Measurements from ENCODE around the gene MREG.
"Not testable (repeated sequence)": the region's sequence is repeated elsewhere in the genome, so short reads cannot be mapped to it uniquely, and the experiment has no call there.

MREG gene

DNA sequence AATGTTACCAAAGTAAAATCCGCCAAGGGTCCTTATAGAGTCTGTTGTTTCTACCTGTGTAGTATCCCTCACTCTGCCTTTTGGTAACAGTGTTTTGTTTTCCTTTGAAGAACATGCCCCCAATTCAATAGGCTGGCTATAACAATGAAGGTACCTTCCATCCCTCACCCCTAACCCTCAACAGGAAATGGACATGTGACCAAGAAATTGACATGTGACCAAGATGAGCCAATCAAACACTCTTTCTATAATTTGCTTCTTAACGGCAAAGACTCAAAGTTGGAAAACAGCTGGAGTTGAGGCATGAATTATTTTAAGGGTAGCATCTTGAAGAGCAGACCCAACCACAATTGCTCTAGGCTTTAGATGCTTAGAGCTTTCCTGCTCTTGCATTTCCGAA lies 5.4 kb upstream of the MREG start:
- DNase-seq, result no peak

DNA sequence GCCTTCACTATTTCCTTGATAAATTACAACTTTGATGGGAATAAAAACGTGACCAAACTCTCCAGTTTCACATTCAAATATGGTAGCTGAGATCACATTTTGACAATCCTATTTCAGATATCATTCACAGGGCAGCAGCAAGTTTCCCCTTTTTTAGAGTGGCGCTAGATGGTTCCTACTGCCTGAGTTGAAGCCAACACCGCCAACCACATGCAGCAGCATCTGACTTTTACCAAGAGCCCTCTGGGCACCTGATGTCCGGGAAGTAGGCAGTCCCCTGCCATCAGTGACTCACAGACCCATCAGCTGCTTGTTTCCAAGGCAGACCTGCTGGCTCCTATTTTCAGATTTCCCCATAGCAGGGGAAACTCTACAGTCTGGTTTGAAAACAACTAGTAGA lies 4.0 kb upstream of the MREG start:
- DNase-seq, result peak; percentile 64

- no peak for DNase-seq
Observed at GRCh38 chr2:216016581-216016980, 3.2 kb upstream of the MREG start.

GRCh38 chr2:216015722-216016464 lies 2.5 kb upstream of the MREG start:
- peak; percentile 67 for DNase-seq

DNA sequence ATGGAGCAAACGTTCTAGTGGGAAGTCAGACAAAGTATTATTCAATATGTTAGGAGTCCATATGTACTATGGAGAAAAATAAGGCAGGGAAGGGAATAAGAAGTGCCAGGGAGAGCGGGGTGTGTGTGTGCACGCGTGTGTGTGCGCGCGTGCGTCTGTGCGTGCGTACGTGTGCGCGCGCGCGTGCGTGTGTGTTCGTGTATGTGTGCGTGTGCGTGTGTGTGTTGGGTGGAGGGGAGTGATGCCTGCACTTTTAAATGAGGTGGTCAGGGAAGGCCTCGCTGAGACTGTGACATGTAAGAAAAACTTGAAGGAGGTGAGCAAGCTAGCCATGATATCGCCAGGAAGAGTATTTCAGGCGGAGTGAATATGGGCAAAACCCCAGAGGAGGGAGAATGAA lies 1.6 kb upstream of the MREG start:
- DNase-seq, result no peak

- no peak for DNase-seq
Observed at GRCh38 chr2:216014006-216014405, 655 bp upstream of the MREG start.

GRCh38 chr2:216012830-216013079 lies 596 bp downstream of the MREG start:
- DNase-seq, result no peak

DNA sequence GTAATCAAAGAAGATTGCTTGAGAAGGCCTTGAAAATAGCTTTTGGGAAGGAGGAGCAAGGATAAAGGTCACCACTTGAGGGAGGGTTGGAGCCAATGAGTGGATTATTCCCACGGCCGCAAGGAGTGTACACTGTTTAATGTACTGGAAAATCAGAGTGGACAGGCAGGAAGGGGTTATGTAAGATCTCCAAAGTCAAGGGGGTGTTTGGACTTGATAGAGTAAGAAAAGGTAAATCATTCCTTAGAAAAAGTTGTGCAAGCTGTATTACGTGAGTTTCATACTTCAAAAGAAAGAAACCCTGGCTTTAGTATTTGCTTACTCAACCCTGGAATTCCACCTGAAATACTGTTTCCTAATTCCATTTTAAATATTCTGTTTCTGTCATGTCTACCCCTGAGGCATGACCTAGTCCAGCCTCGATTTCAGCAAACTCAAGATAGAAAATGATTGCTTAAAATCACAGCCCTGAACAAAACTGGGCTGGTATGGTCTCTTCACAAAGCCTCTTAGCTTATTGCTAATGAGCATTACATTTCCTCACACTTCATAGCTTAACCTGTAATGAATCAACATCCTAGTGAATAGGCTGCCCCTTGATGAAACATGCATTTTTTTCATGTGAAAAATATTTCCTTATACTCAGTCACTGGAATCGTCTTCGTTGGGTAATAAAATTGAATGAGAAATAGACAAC lies 1.1 kb downstream of the MREG start:
- no peak for DNase-seq

DNA sequence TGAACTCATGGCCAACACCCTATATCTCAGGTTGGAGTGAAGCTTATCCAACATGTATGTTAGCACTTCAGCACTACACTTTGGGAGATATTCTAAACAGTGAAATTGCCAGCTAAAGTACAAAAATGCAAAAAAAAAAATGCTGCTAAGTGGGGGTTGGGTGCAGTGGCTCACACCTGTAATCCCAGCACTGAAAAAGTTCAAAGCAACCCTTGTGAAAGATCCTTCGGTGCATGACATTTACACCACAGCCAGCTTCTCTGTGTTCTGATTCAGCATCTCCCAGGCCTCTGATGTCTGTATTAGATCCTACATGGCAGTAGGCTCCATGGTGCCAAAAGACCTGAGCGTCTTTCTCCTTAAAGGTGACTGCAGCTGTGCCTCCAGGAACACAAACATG lies 4.1 kb downstream of the MREG start:
- DNase-seq, result not testable (repeated sequence)

GRCh38 chr2:216008387-216008786 lies 5.0 kb downstream of the MREG start:
- DNase-seq, result no peak

DNA sequence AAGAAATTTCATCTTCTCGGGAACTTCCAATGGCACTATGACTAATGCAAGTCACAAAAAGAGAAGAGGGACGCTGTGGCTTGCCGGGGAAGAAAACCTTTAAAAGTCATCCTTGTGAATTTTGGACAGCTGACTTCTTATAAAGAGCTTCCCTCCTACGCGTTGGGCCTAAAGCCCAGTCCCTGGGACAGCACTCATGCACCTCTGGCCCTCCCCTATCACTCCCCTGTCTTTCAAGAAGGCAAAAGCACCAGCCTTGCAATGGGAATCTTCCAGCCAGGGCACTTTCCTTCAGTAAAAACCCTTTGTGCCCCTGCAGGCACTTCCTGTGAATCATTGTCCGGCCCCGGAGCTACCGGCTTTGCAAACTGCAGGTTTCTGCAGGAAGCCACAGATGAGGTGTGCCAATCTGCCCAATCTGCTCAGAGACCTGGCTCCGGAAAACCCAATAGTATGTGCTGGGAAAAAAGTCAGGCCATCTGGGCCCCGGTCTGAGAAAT lies 7.1 kb downstream of the MREG start:
- DNase-seq, result peak; percentile 54

GRCh38 chr2:216004697-216005283 lies 8.6 kb downstream of the MREG start:
- DNase-seq, result no peak

DNA sequence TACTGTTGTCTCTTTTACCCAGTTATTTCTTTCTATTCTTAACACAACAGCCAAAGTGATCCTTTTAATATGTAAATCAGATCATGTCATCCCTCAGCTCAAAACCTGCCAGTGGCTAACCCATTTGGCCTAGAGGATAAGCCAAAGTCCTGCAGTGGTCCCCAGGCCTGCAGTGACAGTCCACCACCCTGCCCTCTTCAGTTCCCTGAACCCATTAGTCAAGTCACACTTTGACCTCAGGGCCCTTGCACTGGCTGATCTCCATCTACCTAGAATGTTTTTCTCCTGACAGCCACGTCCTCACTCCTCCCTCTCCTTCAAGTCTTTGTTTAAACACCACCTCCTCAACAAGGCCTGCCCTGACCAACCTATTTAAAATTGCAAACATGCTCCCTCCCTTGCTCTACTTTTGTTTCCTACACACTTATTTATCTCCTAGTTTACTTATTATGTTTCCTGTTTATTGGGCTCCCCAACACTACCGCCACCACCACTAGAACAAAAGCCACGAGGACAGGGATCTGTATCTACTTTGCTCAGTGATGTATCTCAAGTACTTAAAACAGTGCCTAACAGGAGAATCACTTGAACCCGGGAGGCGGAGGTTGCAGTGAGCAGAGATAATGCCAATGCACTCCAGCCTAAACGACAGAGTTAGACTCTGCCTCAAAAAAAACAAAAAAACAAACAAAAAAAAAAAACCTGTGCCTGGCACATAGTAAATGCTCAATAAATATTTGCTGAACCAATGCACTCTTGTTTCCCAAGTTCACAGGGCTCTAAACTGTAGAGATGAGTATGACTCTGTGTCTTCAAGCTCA lies 9.3 kb downstream of the MREG start:
- DNase-seq, result no peak

DNA sequence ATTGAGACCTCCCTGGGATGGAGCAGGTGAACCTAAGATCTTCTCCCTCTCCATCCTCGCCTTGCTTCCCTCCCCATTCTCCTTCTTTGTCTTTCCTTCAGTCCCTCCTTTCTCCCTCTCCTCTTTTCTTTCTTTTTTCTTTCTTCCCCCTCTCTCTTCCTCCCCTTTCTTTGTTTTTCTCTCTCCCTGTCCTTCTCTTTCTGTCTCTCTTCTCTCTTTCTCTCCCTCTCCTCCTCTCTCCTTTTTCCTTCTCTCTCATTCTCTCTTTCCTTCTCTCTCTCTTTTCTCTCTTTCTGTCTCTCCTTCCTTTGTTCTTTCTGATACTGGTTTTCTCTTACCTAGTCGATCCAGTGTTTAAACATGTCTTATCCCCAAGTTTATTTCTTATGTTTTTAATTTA lies 10.7 kb downstream of the MREG start:
- no peak for DNase-seq

DNA sequence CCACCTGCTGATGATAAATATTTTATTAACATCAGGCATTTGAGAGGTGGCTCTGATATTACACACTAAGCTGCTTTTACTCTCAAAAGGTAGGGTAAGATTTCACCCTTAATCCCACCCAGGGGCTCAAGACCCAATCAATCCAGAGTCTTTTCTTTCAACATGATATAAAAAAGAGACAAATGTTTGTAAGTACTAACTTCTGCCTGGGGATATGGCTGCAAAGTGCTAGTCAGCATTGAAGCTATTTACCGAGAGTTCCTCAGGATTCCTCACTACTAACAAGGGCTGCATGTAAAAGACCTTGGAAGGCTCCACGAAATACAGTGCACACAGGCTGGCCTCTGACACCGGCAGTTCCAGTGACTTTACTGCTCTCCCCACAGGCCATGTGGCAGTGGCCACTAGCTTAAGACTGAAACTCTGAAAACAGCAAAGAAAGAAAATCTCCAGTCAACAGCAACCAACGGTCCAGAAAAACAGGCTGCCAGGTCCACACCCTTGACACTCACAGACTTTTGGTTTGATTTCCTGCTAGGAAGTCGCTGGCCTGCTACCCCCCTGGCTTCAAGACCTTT lies 11.2 kb downstream of the MREG start:
- no peak for DNase-seq

DNA sequence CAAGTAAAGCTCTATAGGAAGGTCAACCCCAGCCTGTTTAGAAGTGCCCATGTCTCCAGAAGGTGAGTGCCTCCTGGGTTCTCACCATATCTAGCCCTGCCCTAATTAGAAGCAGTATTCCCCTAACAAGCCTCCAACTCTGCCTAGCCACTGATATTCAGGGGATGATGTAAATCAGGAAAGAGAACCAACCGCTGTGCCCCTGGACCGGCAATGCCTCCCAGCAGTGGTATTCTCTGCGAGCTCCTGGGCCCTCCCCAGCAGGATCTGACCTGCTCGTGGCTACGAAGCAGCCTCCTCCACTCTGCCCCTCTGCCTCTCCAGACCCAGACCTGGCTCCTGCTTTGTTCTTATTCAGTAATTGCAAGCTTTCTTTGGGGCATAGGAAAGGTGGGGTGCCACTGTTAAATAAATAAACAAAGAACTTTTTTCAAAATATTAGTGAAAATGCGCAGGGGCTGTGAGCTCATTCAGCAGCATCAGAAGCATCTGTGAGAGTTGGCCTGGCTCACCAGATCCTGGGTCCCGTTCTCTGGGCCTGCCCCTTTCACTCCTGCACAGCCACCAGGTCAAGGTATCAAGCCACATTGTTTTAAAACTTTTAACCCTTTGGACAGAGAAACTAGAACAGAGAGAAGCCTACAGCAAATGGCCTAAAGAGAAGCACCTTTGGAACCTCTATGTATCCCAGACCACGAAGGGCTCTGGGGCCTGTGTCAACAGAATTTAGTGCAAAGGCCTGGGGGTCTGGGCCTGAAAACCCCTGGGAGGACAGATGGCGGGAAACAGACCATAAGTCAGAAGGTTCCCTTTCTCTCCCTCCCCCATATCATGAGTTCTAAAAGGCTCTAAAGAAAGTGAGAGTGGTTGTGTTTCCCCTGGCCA lies 11.9 kb downstream of the MREG start:
- no peak for DNase-seq

- DNase-seq, result no peak
Observed at GRCh38 chr2:215998636-215999035, 14.7 kb downstream of the MREG start.

- DNase-seq, result no peak
Observed at GRCh38 chr2:215997219-215997618, 16.1 kb downstream of the MREG start.

DNA sequence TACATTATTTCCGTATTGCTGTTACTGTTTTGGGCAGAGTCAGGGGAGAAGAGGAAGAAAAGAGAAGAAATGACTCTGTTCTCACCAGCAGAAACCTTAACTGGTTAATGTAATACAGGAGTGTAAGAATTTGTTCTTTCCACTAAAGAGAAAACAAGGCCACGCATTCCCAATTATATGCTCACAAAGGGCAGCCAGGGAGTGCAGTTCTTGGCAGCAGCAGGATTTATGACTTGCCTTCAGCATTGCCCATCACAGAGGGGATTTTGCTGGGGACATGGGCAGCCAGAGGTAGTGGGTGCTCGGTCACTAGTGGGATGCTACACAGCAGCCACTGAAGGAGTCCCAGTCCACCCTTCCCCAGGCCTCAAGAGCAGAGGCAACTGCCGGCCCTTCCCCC lies 18.4 kb downstream of the MREG start:
- no peak for DNase-seq

GRCh38 chr2:215988556-215989207 lies 24.7 kb downstream of the MREG start:
- DNase-seq, result not testable (repeated sequence)

- no peak for DNase-seq
Observed at GRCh38 chr2:215985257-215985656, 28.1 kb downstream of the MREG start.

- DNase-seq, result no peak
Observed at GRCh38 chr2:215984661-215985060, 28.7 kb downstream of the MREG start.
